HEK293T (cell line): ENCODE data around the gene CELA3B.
"Not testable (repeated sequence)": the region's sequence is repeated elsewhere in the genome, so short reads cannot be mapped to it uniquely, and the experiment has no call there.

Experiments used
- CTCF ChIA-PET: fragments of 350-600 bp; formaldehyde crosslinking; extraction: SDS; loops from one replicate; lab custom pipeline; 2021; ENCODE audit warnings: antibody characterized with exemption, inconsistent platforms; lab: Yijun Ruan, JAX
- POLR2A ChIA-PET: fragments of 350-600 bp; formaldehyde crosslinking; extraction: SDS; loops from one replicate; lab custom pipeline; 2020; ENCODE audit warnings: antibody characterized with exemption, inconsistent platforms; lab: Yijun Ruan, JAX
- DNase-seq: peaks from one replicate; pipeline ENCODE4 v3.0.0; 2012; ENCODE audit warnings: mixed read lengths; ENCODE audit errors: extremely low spot score
- ARNT ChIP-seq: fragments of 450-650 bp; IDR thresholded peaks from 2 replicates; pipeline ENCODE4 v1.6.1; 2017; ENCODE audit warnings: mild to moderate bottlenecking
- BHLHE40 ChIP-seq: fragments of 450-650 bp; IDR thresholded peaks from 2 replicates; pipeline ENCODE4 v1.6.1; 2016; ENCODE audit warnings: mild to moderate bottlenecking, moderate library complexity, borderline replicate concordance
- CTBP1 ChIP-seq: fragments of 450-650 bp; IDR thresholded peaks from 2 replicates; pipeline ENCODE4 v1.6.1; 2016; ENCODE audit warnings: borderline replicate concordance
- ELF4 ChIP-seq: fragments of 450-650 bp; IDR thresholded peaks from 2 replicates; pipeline ENCODE4 v1.6.1; 2017; ENCODE audit warnings: antibody characterized with exemption
- FOXA1 ChIP-seq: fragments of 450-650 bp; IDR thresholded peaks from 2 replicates; pipeline ENCODE4 v1.6.1; 2016; ENCODE audit warnings: mild to moderate bottlenecking
- FOXK2 ChIP-seq: fragments of 450-650 bp; IDR thresholded peaks from 2 replicates; pipeline ENCODE4 v1.6.1; 2016; ENCODE audit warnings: mild to moderate bottlenecking
- FOXM1 ChIP-seq: fragments of 450-650 bp; IDR thresholded peaks from 2 replicates; pipeline ENCODE4 v1.6.1; 2017; ENCODE audit warnings: mild to moderate bottlenecking, borderline replicate concordance
- HDGF ChIP-seq: fragments of 450-650 bp; IDR thresholded peaks from 2 replicates; pipeline ENCODE4 v1.6.1; 2017; ENCODE audit warnings: antibody characterized with exemption, borderline replicate concordance
- L3MBTL2 ChIP-seq: fragments of 450-650 bp; conservative IDR thresholded peaks from 2 replicates; pipeline ENCODE4 v1.6.1; 2016; ENCODE audit warnings: mild to moderate bottlenecking
- LEF1 ChIP-seq: fragments of 450-650 bp; IDR thresholded peaks from 2 replicates; pipeline ENCODE4 v1.6.1; 2017; ENCODE audit warnings: mild to moderate bottlenecking, borderline replicate concordance
- NFRKB ChIP-seq: fragments of 450-650 bp; IDR thresholded peaks from 2 replicates; pipeline ENCODE4 v1.6.1; 2016; ENCODE audit warnings: mild to moderate bottlenecking, moderate library complexity
- PKNOX1 ChIP-seq: fragments of 450-650 bp; IDR thresholded peaks from 2 replicates; pipeline ENCODE4 v1.6.1; 2016
- SP1 ChIP-seq: fragments of 450-650 bp; IDR thresholded peaks from 2 replicates; pipeline ENCODE4 v1.6.1; 2017
- SUZ12 ChIP-seq: fragments of 450-650 bp; IDR thresholded peaks from 2 replicates; pipeline ENCODE4 v1.6.1; 2016; ENCODE audit warnings: mild to moderate bottlenecking
- ZNF384 ChIP-seq: fragments of 450-650 bp; IDR thresholded peaks from 2 replicates; pipeline ENCODE4 v1.6.1; 2016

CELA3B gene

DNA sequence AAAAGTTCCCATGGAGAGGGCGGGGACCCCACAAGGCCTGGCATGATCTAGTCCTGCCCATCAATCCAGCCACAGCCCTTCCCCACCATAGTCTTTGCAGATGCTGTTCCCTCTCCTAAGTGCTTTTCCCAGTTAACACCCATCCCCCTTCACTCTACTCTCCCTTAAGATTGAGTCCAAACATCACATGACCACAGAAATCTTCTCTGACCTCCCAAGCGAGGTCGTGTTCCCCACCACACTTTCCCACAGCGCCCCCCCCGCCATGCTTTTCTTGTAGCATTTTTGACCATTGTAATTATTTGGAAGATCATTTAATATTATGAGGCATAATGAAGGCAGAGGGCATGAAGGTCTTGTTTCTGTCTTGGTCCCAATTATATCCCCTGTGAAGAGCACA, 35.5 kb upstream of the CELA3B start:
- ChIA-PET CTCF (no interaction called here), POLR2A (no interaction called here)
- no peak for DNase-seq
- no peak for TF ChIP-seq SUZ12
- TF ChIP-seq LEF1 = no peak
- TF ChIP-seq ELF4 = no peak
- TF ChIP-seq HDGF = no peak
- TF ChIP-seq CTBP1 = no peak
- no peak for TF ChIP-seq FOXA1
- TF ChIP-seq NFRKB = no peak
- no peak for TF ChIP-seq FOXM1
- no peak for TF ChIP-seq L3MBTL2
- no peak for TF ChIP-seq ARNT
- TF ChIP-seq BHLHE40 = no peak
- no peak for TF ChIP-seq PKNOX1
- no peak for TF ChIP-seq ZNF384

- no peak for DNase-seq
- CTCF ChIA-PET = no interaction called here
- no peak for TF ChIP-seq LEF1
- no peak for TF ChIP-seq FOXK2
- POLR2A ChIA-PET = no interaction called here
These were observed 34.4 kb upstream of the CELA3B start for GRCh38 chr1:21942464-21942863.

DNA sequence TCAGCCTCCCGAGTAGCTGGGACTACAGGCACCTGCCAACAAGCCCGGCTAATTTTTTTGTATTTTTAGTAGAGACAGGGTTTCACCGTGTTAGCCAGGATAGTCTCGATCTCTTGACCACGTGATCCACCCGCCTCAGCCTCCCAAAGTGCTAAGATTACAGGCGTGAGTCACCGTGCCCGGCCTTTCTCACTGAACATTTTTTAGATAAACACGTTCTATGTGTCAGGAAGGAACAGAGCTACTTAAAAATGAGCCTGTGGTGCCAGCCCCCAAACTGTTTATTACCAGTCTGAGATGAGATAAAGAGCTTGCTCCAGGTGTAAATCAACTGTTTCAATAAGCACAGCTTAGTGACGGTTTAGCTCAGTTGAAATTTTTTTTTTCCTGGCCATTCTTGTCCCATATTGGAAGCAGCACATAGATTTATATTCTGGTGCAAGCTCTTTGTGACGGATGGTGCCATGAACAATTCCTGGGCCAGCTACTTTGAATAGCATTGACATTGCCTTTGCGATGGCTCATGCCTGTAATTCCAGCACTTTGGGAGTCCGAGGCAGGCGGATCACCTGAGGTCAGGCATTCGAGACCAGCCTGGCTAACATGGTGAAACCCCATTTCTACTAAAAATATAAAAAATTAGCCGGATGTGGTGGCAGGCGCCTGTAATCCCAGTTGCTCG, 33.7 kb upstream of the CELA3B start:
- TF ChIP-seq L3MBTL2 = peak; percentile 40; the same call in 1 of the 2 replicates
- POLR2A ChIA-PET = interaction anchor here (1.3 kb wide), 1 partner anchor 160 kb away, joined by 3 read pairs; the partner anchor contains the start of gene USP48
- CTCF ChIA-PET, DNase-seq: not testable (repeated sequence)

DNA sequence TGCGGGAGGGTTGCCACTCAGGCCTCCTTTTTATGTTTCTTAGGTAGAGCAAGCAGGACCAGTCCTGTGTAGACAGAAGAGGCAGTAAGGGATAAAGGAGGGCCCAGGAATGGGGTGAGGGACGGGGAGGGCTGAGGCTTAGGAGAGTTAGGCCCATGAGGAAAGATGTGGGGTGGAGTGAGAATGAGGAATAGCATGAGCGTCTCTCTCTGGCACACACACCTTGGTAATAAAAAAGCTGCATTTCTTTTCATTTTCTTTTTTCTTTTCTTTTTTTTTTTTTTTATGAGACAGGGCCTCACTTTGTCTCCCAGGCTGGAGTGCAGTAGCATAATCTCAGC, 32.1 kb upstream of the CELA3B start:
- ChIA-PET CTCF (no interaction called here), POLR2A (no interaction called here)
- TF ChIP-seq SUZ12 (no peak), PKNOX1 (no peak), L3MBTL2 (no peak), FOXA1 (no peak), FOXM1 (no peak), ARNT (no peak), HDGF (no peak), ELF4 (no peak), LEF1 (no peak), FOXK2 (no peak), SP1 (no peak)
- no peak for DNase-seq

DNA sequence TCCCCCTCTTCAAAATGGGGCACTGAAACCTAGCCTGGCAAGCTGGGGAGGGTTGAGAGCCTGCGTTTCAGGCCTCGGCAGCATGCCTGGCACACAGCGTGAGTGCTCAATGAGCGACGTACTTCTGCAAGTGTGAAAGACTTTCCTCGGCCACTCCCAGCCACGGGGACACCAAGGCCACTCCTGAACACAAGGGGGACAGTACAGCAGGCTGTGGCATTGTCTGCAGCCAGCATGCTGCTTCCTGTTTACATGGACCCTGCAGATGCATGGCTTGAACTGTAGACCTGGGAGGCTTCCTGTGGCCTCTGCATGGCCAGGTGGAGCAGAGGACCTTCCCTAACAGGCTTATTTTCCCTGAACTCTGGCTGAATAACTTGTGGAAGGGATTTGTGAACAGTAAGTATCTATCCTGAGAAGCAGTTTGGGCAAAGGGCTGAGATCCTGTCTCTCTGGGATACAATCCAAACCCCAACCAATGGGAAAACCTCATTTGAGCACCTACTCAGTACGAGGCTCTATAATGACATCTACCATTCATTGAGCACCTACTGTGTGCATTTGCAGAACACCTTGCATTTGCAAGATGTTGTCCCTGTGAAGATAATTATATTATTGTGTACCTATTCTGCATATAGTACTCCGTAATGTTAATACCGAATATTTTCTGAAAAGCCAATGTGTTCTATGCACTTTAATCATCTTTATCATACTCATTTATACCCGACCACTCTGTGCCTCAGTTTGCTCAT, 29.8 kb upstream of the CELA3B start:
- no peak for DNase-seq
- ChIA-PET POLR2A (no interaction called here), CTCF (interaction anchor here (0.6 kb wide), 1 partner anchor 10 kb away, joined by 3 read pairs; the partner anchor contains the start of gene HSPG2)
- TF ChIP-seq FOXK2 (no peak), NFRKB (no peak), ZNF384 (no peak), ELF4 (no peak), ARNT (no peak), CTBP1 (no peak), SP1 (no peak), L3MBTL2 (no peak), BHLHE40 (no peak), LEF1 (no peak)

GRCh38 chr1:21950734-21951133, 26.1 kb upstream of the CELA3B start:
- POLR2A ChIA-PET = no interaction called here
- no peak for DNase-seq
- CTCF ChIA-PET = no interaction called here
- TF ChIP-seq LEF1 (no peak), FOXA1 (no peak), ELF4 (no peak), FOXM1 (no peak), SUZ12 (no peak), SP1 (no peak)

DNA sequence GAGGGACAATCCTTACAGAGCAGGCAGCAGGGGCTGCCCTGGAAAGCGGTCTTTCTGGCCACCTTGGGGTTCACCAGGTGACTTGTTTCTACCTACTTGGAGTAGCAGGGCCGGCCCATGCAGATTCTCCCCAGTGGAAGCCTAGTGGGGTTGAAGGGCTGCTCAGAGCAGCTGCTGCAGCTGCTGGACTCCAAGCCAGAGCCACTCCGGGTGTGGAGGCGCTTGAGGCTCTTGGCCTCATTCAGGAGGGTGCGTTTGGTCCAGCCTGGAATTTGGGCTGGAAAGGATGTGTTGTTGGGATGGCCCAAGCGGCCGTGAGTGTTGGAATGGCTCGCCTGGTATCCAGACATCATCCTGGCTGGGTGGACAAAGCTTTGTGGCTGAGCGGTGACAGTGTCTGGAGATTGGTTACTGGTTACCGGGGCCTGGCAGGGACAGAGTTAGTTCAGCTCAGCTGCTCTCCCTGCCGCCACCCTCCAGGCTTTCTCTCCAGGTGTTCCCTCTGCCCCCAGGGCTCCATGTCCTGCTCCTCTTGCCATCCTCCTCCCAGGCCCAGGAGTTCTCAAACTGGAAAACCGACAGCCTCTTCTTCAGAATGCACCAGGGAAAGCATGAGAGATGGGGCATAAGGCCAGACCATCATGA, 25.5 kb upstream of the CELA3B start:
- no peak for DNase-seq
- ChIA-PET POLR2A (no interaction called here), CTCF (interaction anchor here (0.5 kb wide), 1 partner anchor 14 kb away, joined by 3 read pairs; no protein-coding TSS in a partner anchor)
- no peak for TF ChIP-seq ARNT
- TF ChIP-seq ELF4 = no peak
